GM21515 (cell line): ENCODE results near the gene RPS6KA1.
"Not testable (repeated sequence)": the region's sequence is repeated elsewhere in the genome, so short reads cannot be mapped to it uniquely, and the experiment has no call there.

Source experiments
- ATAC-seq: cut with Tn5 transposase; IDR thresholded peaks from one replicate; pipeline ENCODE4 v1.9.1; 2021; ENCODE audit not compliant: unreplicated experiment

RPS6KA1 gene

DNA sequence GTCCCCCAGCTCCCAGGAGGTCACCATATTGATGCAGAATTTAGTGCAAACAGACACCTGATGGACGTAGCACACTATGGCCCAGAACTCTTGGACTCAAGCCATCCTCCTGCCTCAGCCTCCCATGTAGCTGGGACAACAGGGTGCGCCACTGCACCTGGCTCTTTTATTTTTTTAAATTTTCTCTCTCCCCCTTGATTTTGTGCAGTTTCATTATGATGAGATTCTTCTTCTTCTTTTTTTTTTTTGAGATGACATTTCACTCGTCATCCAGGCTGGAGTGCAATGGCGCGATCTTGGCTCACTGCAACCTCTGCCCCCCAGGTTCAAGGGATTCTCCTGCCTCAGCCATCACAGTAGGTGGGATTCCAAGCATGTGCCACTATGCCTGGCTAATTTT lies 63.8 kb downstream of the RPS6KA1 start:
- ATAC-seq: no peak

GRCh38 chr1:26594593-26594992 lies 65.0 kb downstream of the RPS6KA1 start:
- ATAC-seq: not testable (repeated sequence)

- ATAC-seq: no peak
Measured at GRCh38 chr1:26597629-26598039, 68.1 kb downstream of the RPS6KA1 start.

GRCh38 chr1:26598890-26599289 lies 69.3 kb downstream of the RPS6KA1 start:
- ATAC-seq: no peak

- no peak for ATAC-seq
Measured at GRCh38 chr1:26602378-26602959, 72.9 kb downstream of the RPS6KA1 start.

DNA sequence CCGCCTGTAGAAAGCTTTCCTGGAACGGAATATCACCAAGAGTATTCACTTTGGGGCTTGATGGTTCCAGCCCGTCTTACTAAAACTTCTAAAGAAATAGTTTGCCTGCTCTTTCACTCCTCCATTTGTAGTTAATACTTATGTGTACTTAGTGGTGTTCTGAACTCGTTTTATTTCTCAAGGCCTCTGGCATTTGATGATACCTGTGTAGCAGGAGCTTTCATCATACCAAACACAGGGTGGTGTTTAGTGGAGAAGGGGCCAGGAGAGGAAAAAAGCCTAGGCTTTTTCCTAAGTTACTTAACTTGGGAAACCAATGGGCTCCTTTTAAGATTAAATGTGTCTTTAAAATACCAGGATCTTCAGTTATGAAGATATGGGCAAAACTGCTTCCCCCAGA lies 74.3 kb downstream of the RPS6KA1 start:
- no peak for ATAC-seq

DNA sequence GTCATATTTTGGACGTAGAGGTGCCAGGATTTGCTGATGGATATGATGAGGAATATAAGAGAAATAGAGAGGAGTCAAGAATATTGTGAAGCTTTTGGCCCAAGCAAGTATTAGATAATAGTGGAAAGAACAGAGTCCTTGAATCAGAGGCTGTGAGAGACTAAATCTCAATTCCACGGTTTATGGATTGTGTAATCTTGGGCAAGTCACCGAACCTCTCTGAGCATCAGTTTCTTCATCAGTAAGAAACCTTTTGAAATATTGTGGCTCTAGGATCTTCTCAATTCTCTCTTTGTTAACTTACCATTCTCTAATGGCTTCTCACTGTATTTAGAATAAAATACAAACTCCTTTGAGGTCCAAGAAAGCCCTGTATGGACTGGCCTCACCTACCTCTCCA lies 77.6 kb downstream of the RPS6KA1 start:
- ATAC-seq: no peak

GRCh38 chr1:26608895-26609294 lies 79.3 kb downstream of the RPS6KA1 start:
- ATAC-seq: no peak

DNA sequence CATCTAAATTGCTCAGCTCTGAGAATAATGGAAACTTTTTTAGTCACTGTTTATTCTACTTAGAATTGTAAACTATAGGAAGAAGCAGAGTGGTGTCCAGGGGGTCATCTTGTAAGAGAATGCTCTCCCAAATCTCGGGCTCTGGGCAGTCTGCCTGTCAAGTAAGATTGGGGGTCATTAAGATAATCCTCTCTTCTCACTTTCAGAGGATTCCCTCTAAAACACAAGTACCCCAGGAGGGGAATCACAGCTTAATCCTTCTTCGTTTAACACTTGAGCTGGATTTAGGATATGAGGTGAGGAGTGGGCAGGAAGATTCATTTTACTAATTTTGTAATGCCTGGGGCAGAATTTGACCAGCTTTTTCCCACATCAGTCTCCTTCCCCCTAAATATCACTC lies 81.2 kb downstream of the RPS6KA1 start:
- no peak for ATAC-seq

DNA sequence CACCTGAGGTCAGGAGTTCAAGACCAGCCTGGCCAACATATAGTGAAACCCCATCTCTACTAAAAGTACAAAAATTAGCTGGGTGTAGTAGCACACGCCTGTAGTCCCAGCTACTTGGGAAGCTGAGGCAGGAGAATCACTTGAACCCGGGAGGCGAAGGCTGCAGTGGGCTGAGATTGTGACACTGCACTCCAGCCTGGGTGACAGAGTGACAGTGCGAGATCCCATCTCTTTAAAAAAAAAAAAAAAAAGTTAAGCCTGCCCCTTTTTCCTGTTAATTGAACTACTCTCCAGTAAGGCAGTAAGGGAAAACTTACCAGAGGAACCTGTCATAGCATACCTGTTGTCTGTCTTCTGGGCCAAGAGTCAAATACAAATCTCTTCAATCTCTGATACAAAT lies 83.1 kb downstream of the RPS6KA1 start:
- ATAC-seq: not testable (repeated sequence)

DNA sequence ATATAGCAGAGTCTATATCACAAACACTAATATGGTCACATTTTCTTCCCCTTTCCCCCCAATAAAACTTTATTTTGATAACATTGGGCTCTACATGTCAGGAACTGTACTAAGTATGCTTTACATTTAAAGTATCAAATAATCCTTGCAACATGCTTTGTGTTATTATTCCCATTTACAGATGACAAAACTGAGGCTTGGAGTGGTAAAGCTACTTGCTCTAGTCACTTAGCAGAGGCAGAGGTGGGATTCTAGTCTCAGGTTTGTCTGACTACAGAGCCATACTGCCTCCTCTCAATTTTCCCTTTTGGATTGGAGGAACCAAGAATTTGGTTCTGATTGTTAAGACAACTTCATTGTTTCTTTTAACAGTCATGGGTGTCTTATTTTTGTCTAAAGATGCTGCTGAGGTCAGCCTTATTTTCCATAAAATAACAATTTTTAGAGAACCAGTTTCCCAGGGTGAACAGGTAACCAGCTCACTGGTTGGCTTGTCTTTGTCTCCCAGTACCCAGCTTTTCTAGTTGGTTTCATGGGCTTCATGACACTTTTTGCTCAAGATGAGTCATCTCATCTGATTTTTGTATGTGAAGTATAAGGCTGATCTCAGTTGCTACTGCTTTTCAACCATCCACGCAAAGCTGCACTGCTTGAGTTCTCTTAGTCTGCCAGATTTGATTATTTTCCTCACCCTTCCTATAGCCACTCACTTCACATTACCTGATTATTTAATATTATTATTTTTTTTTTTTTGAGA lies 85.3 kb downstream of the RPS6KA1 start:
- ATAC-seq: no peak

GRCh38 chr1:26616881-26617280 lies 87.3 kb downstream of the RPS6KA1 start:
- ATAC-seq: no peak

DNA sequence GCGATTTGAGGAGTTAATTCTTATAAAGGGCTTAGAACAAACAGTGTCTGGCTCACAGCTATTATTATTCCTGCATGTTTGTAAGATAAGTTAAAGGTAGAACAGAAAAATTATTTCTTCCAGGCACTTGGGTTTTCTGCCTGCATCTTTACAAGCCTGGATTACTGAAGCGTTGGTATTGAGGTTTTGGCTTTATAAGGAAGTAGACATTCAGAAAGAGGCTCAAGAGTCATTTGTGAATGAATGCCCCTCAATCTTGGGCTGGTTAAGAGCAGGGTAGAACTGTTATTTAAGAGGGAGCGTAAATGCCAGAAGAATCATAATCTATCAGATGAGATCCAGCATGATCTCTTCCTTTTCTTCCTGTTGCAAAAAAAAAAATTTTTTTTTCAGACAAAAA lies 89.0 kb downstream of the RPS6KA1 start:
- ATAC-seq: no peak
